GM23338 (cell line): Measurements from ENCODE around the gene ATF1. TPM values are rescaled to one million over a fixed set of nuclear protein-coding genes. Genes with fewer than 3 reads are reported as not detected.

Experiments used
- ATAC-seq: fragments of 200-7000 bp; cut with Tn5 transposase; 3 replicates; pipeline ENCODE4 v1.9.1; 2020
- DNase-seq: peaks from one replicate; pipeline ENCODE4 v3.0.0-alpha.2; 2015; ENCODE audit warnings: low spot score
- H2AFZ ChIP-seq: fragments of 200-600 bp; sonication (generic); 2 replicates; pipeline ENCODE4 v1.8.0; 2016; ENCODE audit warnings: antibody characterized with exemption, mild to moderate bottlenecking, moderate library complexity
- H3F3A ChIP-seq: fragments of 200-600 bp; sonication (generic); replicated peaks from 2 replicates; pipeline ENCODE4 v1.8.0; 2017; ENCODE audit warnings: antibody characterized with exemption, mixed run types, low read depth
- H3K27ac ChIP-seq: fragments of 200-600 bp; sonication (generic); 2 replicates; pipeline ENCODE4 v1.6.1; 2016; ENCODE audit warnings: low read depth
- H3K27me3 ChIP-seq: fragments of 200-600 bp; sonication (generic); 2 replicates; pipeline ENCODE4 v1.8.0; 2016; ENCODE audit warnings: mild to moderate bottlenecking, mixed run types, moderate library complexity; ENCODE audit not compliant: insufficient read depth
- H3K36me3 ChIP-seq: fragments of 200-600 bp; sonication (generic); 2 replicates; pipeline ENCODE4 v1.8.0; 2016; ENCODE audit warnings: mild to moderate bottlenecking; ENCODE audit not compliant: insufficient read depth
- H3K4me1 ChIP-seq: fragments of 200-600 bp; sonication (generic); 2 replicates; pipeline ENCODE4 v1.8.0; 2016; ENCODE audit warnings: mild to moderate bottlenecking, moderate library complexity; ENCODE audit not compliant: insufficient read depth
- H3K4me2 ChIP-seq: fragments of 200-600 bp; sonication (generic); 2 replicates; pipeline ENCODE4 v1.7.1; 2017; ENCODE audit warnings: mixed run types
- H3K4me3 ChIP-seq: fragments of 200-600 bp; sonication (generic); 2 replicates; pipeline ENCODE4 v1.6.1; 2016; ENCODE audit warnings: mixed run types
- H3K79me2 ChIP-seq: fragments of 200-600 bp; sonication (generic); replicated peaks from 2 replicates; pipeline ENCODE4 v1.8.0; 2017; ENCODE audit warnings: mild to moderate bottlenecking; ENCODE audit not compliant: insufficient read depth
- H3K9me2 ChIP-seq: fragments of 200-600 bp; sonication (generic); 2 replicates; pipeline ENCODE4 v1.8.0; 2017; ENCODE audit not compliant: insufficient read depth
- H4K20me1 ChIP-seq: fragments of 200-600 bp; sonication (generic); replicated peaks from 2 replicates; pipeline ENCODE4 v1.8.0; 2017; ENCODE audit warnings: mild to moderate bottlenecking; ENCODE audit not compliant: insufficient read depth
- H3K27ac Mint-ChIP-seq: 2 replicates; pipeline ENCODE4 v1.8.0; 2020; ENCODE audit warnings: inconsistent platforms, mild to moderate bottlenecking, moderate library complexity, mixed read lengths
- H3K27me3 Mint-ChIP-seq: 3 replicates; pipeline ENCODE4 v1.8.0; 2022; ENCODE audit warnings: low read depth, mild to moderate bottlenecking, moderate library complexity, mixed read lengths, inconsistent platforms; ENCODE audit not compliant: insufficient read depth, poor library complexity
- H3K36me3 Mint-ChIP-seq: 3 replicates; pipeline ENCODE4 v1.8.0; 2021; ENCODE audit warnings: low read depth, mild to moderate bottlenecking, inconsistent platforms, moderate library complexity, mixed read lengths
- H3K4me1 Mint-ChIP-seq: 3 replicates; pipeline ENCODE4 v1.8.0; 2020; ENCODE audit warnings: mild to moderate bottlenecking, inconsistent platforms, mixed read lengths
- H3K4me3 Mint-ChIP-seq: 3 replicates; pipeline ENCODE4 v1.8.0; 2021; ENCODE audit warnings: moderate library complexity, mild to moderate bottlenecking, inconsistent platforms, mixed read lengths
- H3K9me3 Mint-ChIP-seq: 3 replicates; pipeline ENCODE4 v1.8.0; 2020; ENCODE audit warnings: moderate library complexity, mild to moderate bottlenecking, inconsistent platforms, mixed read lengths
- CREB1 ChIP-seq: fragments of 250-450 bp; sonication (Bioruptor Pico); IDR thresholded peaks from 2 replicates; pipeline ENCODE4 v1.5.0; 2020; ENCODE audit warnings: low read depth, mild to moderate bottlenecking, moderate library complexity
- EZH2 ChIP-seq: fragments of 200-600 bp; sonication (generic); IDR thresholded peaks from one replicate; pipeline ENCODE4 v1.8.0; 2017; ENCODE audit warnings: antibody characterized with exemption, mild to moderate bottlenecking, low read depth; ENCODE audit not compliant: unreplicated experiment
- EZH2phosphoT487 ChIP-seq: fragments of 200-600 bp; sonication (generic); IDR thresholded peaks from one replicate; pipeline ENCODE4 v1.8.1; 2018; ENCODE audit warnings: antibody characterized with exemption; ENCODE audit not compliant: unreplicated experiment
- NANOG ChIP-seq: IDR thresholded peaks from 2 replicates; pipeline ENCODE4 v1.6.1; 2016; ENCODE audit warnings: antibody characterized with exemption, borderline replicate concordance
- POLR2AphosphoS5 ChIP-seq: IDR thresholded peaks from 2 replicates; pipeline ENCODE4 v1.6.1; 2016; ENCODE audit warnings: antibody characterized with exemption, low read depth
- STAT1 ChIP-seq: IDR thresholded peaks from one replicate; pipeline ENCODE4 v1.6.1; 2016; ENCODE audit warnings: antibody characterized with exemption; ENCODE audit not compliant: unreplicated experiment
- ZNF114 ChIP-seq: fragments of 250-450 bp; sonication (Bioruptor Pico); IDR thresholded peaks from 2 replicates; pipeline ENCODE4 v1.5.0; 2020; ENCODE audit warnings: mild to moderate bottlenecking, moderate library complexity
- polyA plus RNA-seq: library from polyadenylated mRNA; unstranded; fragments of >200 nt; fragmentation: Nextera tagmentation; extraction: Ambion mirVana; gene quantifications from 2 replicates; pipeline ENCODE4 v1.2.1, GENCODE V29; 2016
- total RNA-seq: library from RNA; depleted of rRNA; stranded (reverse); fragments of >200 nt; shearing (Covaris generic); gene quantifications from 2 replicates; pipeline ENCODE4 v1.2.3, GENCODE V29; 2014
- TF ChIP-seq, protein P1 (sequence below): fragments of 250-450 bp; sonication (Bioruptor Pico); IDR thresholded peaks from 2 replicates; pipeline ENCODE4 v1.5.0; 2020; ENCODE audit warnings: mild to moderate bottlenecking, moderate library complexity
- TF ChIP-seq, protein P2 (sequence below): IDR thresholded peaks from one replicate; pipeline ENCODE4 v1.6.1; 2018; ENCODE audit warnings: antibody characterized with exemption; ENCODE audit not compliant: unreplicated experiment
- TF ChIP-seq, protein P3 (sequence below): IDR thresholded peaks from 2 replicates; pipeline ENCODE4 v1.6.1; 2016; ENCODE audit warnings: antibody characterized with exemption
- TF ChIP-seq, protein P4 (sequence below), 2 experiments: fragments of 200-600 bp in 1 of 2; sonication (generic) in 1 of 2; conservative IDR thresholded peaks; 2 replicates each; pipeline versions ENCODE4 v1.5.1 to v1.6.1; 2016 to 2017; ENCODE audit warnings: antibody characterized with exemption in 2 of 2, low read depth in 2 of 2, mild to moderate bottlenecking in 2 of 2, moderate library complexity in 1 of 2

ATF1 gene
- total and polyA plus RNA-seq, 2 experiments from 2014 or later, result 17.5 to 22.7 TPM

DNA sequence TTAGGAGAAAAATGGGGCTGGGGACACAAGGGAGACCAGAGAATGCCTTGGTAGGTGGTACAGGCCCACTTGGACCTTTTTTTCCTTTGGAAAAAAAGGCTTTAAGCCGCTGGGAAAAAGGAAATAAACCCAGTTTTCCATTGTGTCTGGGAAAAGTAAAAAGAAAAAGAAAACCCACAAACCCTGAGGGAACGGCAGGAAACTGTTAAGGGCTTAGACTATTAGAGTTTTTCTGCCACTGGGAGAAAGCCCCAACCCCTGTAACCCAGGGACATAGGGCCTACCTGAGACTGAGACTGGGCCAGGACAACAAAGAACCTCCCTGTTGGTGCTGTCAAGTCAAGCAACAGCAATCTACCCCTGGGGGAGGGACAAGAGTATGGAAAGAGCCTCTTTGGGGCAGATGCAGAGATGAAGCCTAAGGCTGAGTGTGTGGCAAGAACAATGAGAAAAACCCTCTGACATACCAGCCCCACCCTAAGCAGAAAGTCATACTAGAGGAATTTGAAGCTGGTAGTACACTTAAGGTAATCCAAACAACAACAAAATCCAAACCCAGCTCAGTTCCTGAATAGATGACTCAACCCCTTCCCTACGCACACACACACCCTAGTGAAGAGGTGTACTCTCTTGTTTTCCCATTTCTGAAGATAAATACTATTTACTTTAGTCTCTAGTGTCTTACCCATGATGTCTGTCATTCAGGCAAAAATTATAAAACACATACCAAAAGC is 22.8 kb downstream of the ATF1 start:
- Mint-ChIP-seq H3K9me3 (peaks cover 11% of the 10 kb centered on the region; the same call in 2 of the 3 replicates), H3K4me3 (no peak overlapping the region; the same call in 2 of the 3 replicates)
- TF ChIP-seq, protein P1, sequence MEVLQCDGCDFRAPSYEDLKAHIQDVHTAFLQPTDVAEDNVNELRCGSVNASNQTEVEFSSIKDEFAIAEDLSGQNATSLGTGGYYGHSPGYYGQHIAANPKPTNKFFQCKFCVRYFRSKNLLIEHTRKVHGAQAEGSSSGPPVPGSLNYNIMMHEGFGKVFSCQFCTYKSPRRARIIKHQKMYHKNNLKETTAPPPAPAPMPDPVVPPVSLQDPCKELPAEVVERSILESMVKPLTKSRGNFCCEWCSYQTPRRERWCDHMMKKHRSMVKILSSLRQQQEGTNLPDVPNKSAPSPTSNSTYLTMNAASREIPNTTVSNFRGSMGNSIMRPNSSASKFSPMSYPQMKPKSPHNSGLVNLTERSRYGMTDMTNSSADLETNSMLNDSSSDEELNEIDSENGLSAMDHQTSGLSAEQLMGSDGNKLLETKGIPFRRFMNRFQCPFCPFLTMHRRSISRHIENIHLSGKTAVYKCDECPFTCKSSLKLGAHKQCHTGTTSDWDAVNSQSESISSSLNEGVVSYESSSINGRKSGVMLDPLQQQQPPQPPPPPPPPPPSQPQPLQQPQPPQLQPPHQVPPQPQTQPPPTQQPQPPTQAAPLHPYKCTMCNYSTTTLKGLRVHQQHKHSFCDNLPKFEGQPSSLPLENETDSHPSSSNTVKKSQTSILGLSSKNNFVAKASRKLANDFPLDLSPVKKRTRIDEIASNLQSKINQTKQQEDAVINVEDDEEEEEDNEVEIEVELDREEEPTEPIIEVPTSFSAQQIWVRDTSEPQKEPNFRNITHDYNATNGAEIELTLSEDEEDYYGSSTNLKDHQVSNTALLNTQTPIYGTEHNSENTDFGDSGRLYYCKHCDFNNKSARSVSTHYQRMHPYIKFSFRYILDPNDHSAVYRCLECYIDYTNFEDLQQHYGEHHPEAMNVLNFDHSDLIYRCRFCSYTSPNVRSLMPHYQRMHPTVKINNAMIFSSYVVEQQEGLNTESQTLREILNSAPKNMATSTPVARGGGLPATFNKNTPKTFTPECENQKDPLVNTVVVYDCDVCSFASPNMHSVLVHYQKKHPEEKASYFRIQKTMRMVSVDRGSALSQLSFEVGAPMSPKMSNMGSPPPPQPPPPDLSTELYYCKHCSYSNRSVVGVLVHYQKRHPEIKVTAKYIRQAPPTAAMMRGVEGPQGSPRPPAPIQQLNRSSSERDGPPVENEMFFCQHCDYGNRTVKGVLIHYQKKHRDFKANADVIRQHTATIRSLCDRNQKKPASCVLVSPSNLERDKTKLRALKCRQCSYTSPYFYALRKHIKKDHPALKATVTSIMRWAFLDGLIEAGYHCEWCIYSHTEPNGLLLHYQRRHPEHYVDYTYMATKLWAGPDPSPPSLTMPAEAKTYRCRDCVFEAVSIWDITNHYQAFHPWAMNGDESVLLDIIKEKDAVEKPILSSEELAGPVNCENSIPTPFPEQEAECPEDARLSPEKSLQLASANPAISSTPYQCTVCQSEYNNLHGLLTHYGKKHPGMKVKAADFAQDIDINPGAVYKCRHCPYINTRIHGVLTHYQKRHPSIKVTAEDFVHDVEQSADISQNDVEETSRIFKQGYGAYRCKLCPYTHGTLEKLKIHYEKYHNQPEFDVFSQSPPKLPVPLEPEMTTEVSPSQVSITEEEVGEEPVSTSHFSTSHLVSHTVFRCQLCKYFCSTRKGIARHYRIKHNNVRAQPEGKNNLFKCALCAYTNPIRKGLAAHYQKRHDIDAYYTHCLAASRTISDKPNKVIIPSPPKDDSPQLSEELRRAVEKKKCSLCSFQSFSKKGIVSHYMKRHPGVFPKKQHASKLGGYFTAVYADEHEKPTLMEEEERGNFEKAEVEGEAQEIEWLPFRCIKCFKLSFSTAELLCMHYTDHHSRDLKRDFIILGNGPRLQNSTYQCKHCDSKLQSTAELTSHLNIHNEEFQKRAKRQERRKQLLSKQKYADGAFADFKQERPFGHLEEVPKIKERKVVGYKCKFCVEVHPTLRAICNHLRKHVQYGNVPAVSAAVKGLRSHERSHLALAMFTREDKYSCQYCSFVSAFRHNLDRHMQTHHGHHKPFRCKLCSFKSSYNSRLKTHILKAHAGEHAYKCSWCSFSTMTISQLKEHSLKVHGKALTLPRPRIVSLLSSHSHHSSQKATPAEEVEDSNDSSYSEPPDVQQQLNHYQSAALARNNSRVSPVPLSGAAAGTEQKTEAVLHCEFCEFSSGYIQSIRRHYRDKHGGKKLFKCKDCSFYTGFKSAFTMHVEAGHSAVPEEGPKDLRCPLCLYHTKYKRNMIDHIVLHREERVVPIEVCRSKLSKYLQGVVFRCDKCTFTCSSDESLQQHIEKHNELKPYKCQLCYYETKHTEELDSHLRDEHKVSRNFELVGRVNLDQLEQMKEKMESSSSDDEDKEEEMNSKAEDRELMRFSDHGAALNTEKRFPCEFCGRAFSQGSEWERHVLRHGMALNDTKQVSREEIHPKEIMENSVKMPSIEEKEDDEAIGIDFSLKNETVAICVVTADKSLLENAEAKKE (CRISPR knock-in tag), result no peak
- no peak for TF ChIP-seq ZNF114 (CRISPR knock-in tag)
- TF ChIP-seq EZH2, result no peak
- TF ChIP-seq, protein P2, sequence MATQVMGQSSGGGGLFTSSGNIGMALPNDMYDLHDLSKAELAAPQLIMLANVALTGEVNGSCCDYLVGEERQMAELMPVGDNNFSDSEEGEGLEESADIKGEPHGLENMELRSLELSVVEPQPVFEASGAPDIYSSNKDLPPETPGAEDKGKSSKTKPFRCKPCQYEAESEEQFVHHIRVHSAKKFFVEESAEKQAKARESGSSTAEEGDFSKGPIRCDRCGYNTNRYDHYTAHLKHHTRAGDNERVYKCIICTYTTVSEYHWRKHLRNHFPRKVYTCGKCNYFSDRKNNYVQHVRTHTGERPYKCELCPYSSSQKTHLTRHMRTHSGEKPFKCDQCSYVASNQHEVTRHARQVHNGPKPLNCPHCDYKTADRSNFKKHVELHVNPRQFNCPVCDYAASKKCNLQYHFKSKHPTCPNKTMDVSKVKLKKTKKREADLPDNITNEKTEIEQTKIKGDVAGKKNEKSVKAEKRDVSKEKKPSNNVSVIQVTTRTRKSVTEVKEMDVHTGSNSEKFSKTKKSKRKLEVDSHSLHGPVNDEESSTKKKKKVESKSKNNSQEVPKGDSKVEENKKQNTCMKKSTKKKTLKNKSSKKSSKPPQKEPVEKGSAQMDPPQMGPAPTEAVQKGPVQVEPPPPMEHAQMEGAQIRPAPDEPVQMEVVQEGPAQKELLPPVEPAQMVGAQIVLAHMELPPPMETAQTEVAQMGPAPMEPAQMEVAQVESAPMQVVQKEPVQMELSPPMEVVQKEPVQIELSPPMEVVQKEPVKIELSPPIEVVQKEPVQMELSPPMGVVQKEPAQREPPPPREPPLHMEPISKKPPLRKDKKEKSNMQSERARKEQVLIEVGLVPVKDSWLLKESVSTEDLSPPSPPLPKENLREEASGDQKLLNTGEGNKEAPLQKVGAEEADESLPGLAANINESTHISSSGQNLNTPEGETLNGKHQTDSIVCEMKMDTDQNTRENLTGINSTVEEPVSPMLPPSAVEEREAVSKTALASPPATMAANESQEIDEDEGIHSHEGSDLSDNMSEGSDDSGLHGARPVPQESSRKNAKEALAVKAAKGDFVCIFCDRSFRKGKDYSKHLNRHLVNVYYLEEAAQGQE, result no peak
- TF ChIP-seq, protein P3, sequence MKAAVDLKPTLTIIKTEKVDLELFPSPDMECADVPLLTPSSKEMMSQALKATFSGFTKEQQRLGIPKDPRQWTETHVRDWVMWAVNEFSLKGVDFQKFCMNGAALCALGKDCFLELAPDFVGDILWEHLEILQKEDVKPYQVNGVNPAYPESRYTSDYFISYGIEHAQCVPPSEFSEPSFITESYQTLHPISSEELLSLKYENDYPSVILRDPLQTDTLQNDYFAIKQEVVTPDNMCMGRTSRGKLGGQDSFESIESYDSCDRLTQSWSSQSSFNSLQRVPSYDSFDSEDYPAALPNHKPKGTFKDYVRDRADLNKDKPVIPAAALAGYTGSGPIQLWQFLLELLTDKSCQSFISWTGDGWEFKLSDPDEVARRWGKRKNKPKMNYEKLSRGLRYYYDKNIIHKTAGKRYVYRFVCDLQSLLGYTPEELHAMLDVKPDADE, result no peak
- no peak for TF ChIP-seq STAT1
- TF ChIP-seq, protein P4, sequence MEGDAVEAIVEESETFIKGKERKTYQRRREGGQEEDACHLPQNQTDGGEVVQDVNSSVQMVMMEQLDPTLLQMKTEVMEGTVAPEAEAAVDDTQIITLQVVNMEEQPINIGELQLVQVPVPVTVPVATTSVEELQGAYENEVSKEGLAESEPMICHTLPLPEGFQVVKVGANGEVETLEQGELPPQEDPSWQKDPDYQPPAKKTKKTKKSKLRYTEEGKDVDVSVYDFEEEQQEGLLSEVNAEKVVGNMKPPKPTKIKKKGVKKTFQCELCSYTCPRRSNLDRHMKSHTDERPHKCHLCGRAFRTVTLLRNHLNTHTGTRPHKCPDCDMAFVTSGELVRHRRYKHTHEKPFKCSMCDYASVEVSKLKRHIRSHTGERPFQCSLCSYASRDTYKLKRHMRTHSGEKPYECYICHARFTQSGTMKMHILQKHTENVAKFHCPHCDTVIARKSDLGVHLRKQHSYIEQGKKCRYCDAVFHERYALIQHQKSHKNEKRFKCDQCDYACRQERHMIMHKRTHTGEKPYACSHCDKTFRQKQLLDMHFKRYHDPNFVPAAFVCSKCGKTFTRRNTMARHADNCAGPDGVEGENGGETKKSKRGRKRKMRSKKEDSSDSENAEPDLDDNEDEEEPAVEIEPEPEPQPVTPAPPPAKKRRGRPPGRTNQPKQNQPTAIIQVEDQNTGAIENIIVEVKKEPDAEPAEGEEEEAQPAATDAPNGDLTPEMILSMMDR (conservative IDR thresholded peaks at IDR 0.05; ENCODE audit: low read depth in 2 of 2), result no peak
- no peak for TF ChIP-seq POLR2AphosphoS5
- no peak for TF ChIP-seq EZH2phosphoT487
- no peak for TF ChIP-seq NANOG
- TF ChIP-seq CREB1, result no peak

More for the DNA sequence above, 22.8 kb downstream of the ATF1 start:
- H3K27ac ChIP-seq, result no peak overlapping the region
- no peaks in the 10 kb centered on the region for H3K9me2 ChIP-seq
- H3K27ac Mint-ChIP-seq, result no peak overlapping the region
- H3K79me2 ChIP-seq, result peaks cover 45% of the 10 kb centered on the region
- H3K27me3 Mint-ChIP-seq, result peaks cover 2% of the 10 kb centered on the region
- peaks cover 35% of the 10 kb centered on the region for H3K36me3 Mint-ChIP-seq
- H3F3A ChIP-seq, result no peaks in the 10 kb centered on the region
- no peaks in the 10 kb centered on the region for H3K36me3 ChIP-seq
- DNase-seq (peak; percentile 14), ATAC-seq (no peak)
- H2AFZ ChIP-seq, result no peak overlapping the region
- H4K20me1 ChIP-seq, result peaks cover 13% of the 10 kb centered on the region; the same call in 1 of the 2 replicates
- H3K4me3 ChIP-seq, result no peak overlapping the region
- H3K4me2 ChIP-seq, result no peak overlapping the region
- 0 out of 2 replicates have a peak, but pooled peaks cover 6% of the 10 kb centered on the region for H3K4me1 ChIP-seq
- no peaks in the 10 kb centered on the region for H3K27me3 ChIP-seq
- no peaks in the 10 kb centered on the region for H3K4me1 Mint-ChIP-seq
